GM12865 (cell line): ENCODE results near the gene MYL11.
"Not testable (repeated sequence)": the region's sequence is repeated elsewhere in the genome, so short reads cannot be mapped to it uniquely, and the experiment has no call there.

Experiments
- DNase-seq: peaks from one replicate; pipeline ENCODE4 v3.0.0; 2010; ENCODE audit warnings: low read depth
- H3K4me3 ChIP-seq: 2 replicates; pipeline ENCODE4 v1.5.1; 2011; ENCODE audit warnings: mild to moderate bottlenecking, low read depth, low read length, control low read depth
- TF ChIP-seq, protein P1 (sequence below): IDR thresholded peaks from 2 replicates; pipeline ENCODE4 v1.5.1; 2011; ENCODE audit warnings: low read length, control low read depth, low read depth, inconsistent platforms; ENCODE audit not compliant: insufficient read depth; ENCODE audit errors: missing control alignments

The MYL11 gene

DNA sequence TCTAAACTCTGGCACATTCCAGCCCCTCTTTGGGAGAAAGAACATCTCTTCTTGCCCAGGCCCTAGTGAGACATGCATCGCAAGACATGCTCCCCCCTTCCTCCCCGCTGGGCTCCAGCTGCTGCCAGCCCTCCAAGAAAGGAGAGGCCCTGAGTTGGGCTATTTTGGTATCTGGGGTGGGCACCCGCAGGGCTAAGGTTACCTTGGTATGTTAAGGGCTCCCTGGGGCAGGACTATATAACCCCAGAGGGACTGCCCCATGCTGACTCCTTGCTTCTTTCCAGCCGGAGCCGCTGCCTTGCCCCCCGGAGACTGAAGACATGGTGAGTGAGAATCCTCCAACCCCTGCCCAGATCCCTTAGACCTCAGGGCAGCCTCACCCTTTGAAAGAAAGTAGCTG, at the start of gene MYL11:
TSS of gene MYL11 (plus strand) at position 265 of the 400 bp plus-strand sequence. CDS start at position 321, 56 bp downstream.
- H3K4me3 ChIP-seq: no peak within 1 kb of the TSS
- TF ChIP-seq, protein P1, sequence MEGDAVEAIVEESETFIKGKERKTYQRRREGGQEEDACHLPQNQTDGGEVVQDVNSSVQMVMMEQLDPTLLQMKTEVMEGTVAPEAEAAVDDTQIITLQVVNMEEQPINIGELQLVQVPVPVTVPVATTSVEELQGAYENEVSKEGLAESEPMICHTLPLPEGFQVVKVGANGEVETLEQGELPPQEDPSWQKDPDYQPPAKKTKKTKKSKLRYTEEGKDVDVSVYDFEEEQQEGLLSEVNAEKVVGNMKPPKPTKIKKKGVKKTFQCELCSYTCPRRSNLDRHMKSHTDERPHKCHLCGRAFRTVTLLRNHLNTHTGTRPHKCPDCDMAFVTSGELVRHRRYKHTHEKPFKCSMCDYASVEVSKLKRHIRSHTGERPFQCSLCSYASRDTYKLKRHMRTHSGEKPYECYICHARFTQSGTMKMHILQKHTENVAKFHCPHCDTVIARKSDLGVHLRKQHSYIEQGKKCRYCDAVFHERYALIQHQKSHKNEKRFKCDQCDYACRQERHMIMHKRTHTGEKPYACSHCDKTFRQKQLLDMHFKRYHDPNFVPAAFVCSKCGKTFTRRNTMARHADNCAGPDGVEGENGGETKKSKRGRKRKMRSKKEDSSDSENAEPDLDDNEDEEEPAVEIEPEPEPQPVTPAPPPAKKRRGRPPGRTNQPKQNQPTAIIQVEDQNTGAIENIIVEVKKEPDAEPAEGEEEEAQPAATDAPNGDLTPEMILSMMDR: no peak
- DNase-seq: no peak

DNA sequence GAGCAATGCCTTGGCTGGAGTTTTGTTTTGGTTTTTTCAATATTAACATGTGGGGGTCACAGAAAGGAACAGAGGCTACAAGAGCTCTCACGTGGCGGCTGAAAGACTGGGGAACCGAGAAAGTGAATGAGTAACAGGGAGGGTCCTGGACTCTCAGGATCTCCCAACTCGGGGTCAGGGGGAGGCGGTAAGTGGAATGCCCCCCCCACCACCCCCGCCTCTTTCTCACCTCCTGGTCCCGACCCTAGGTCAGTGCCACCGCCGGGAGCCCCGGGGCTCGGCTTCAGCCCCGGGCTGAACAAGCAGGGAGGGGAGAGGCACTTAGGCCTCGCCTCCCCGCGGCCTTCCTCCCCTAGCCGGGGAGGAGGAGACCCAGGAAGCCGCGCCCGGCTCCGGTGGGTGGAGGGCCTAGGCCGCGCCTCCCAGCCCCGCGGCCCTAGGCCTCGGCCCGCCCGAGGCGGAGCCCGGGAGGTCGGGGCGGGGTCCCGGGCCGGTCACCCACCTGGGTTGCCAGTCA, 40.1 kb upstream of the MYL11 start:
- peak overlapping the region; percentile 73 for H3K4me3 ChIP-seq
- peak; percentile 89 for DNase-seq

DNA sequence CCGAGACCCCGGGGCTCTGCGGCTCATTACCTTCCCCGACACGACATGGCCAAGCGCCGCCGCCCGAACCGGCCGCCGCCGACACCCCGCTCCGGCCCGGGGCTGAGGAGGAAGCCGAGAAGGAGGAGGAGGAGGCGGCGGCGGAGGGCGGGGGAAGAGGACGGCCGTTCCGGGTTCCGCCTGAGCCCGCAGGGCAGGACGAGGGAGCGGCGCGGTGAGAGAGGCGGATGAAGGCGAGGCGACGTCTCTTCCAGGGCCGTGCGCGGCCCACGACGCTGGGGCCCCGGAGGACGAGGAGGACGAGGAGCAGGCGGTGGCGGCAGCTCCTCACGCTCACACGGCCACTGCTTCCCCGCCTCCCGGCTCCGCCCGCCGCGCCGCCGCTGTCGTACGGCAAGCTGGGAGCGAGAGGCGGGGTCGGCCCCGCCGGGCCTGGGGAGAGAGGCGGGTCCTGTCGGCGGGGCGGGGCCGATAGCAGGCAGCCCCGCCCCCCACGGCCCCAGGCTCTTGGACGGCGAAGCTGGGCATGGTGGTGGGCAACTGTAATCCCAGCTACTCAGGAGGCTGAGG, 39.5 kb upstream of the MYL11 start:
- peak; percentile 85 for DNase-seq
- H3K4me3 ChIP-seq: peak overlapping the region; percentile 73

DNA sequence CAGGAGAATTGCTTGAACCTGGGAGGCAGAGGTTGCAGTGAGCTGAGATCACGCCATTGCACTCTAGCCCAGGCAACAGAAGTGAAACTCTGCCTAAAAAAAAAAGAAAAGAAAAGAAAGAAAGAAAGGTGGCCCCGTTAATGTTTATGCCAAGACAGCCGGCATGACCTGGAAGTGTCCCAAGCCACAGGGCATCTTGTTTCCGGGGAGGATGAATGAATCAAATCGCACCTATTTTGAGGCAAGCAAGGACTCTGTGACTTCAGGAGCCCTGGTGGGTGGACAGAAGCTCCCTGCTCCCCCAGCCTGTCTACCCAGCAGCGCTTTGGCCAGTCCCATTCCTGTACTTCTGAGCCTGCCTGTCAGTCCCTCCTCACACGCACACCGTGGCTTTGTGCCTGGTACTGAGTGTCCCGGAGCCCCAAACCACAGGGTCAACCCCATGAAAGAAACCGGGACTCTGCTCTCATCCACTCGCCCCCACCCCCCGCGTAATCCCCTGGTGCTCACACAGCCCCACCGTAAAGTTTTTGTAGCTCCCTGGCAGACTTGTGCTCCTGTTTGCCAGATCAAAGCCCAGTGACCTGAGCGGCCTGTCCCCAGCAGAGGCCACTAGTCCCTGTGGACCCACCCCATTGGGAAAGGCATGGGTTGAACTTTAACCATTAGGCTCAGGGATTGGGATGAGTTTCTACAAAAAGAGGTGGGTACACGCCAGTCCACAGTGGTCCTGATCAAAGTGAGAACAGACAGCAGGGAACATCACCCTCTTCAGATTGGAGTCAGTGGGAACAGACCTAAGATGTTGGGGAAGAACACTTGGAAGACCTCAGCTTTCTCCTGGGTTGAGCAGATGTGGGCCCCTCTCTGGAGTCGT, 38.8 kb upstream of the MYL11 start:
- H3K4me3 ChIP-seq: peak overlapping the region; percentile 73

DNA sequence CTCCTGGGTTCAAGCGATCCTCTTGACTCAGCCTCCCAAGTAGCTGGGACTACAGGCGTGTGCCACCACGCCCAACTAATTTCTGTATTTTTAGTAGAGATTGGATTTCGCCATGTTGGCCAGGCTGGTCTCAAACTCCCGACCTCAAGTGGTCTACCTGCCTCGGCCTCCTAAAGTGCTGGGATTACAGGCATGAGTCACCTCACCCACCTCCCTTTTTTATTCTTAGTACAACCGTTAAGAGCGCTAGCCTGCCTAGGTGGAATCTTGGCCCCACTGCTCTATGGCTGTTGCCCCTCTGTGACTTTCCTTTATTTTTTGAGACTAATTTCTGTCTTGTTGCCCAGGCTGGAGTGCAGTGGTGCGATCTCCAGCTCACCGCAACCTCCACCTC, 36.6 kb upstream of the MYL11 start:
- not testable (repeated sequence) for DNase-seq, H3K4me3 ChIP-seq

More for the DNA sequence above, 38.8 kb upstream of the MYL11 start:
- DNase-seq: peak; percentile 45
- TF ChIP-seq, protein P1: no peak

DNA sequence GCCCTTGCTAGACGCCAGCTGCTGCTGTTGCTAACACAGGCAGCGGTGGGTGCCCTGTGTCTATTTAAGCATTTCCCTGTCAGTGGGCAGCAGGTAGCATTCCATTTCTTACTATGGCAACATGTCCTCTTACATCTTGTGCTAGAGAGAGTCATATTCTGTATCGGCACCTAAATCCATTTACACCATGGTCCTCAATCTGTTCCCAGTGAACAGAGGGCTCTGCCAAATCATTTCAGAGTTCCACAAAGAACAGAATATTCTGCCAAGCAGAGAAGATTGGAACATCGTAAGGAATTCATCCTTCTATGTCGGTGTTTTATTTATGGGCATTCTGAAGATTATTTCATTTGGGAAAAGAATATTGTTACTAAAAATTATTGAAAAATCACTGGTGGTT, 35.9 kb upstream of the MYL11 start:
- DNase-seq, H3K4me3 ChIP-seq: not testable (repeated sequence)

- DNase-seq: no peak
- H3K4me3 ChIP-seq: no peak overlapping the region
- TF ChIP-seq, protein P1: no peak
Observed at GRCh38 chr16:30340621-30341020, 34.0 kb upstream of the MYL11 start.

- DNase-seq, H3K4me3 ChIP-seq: not testable (repeated sequence)
Observed at GRCh38 chr16:30341971-30342370, 32.6 kb upstream of the MYL11 start.

DNA sequence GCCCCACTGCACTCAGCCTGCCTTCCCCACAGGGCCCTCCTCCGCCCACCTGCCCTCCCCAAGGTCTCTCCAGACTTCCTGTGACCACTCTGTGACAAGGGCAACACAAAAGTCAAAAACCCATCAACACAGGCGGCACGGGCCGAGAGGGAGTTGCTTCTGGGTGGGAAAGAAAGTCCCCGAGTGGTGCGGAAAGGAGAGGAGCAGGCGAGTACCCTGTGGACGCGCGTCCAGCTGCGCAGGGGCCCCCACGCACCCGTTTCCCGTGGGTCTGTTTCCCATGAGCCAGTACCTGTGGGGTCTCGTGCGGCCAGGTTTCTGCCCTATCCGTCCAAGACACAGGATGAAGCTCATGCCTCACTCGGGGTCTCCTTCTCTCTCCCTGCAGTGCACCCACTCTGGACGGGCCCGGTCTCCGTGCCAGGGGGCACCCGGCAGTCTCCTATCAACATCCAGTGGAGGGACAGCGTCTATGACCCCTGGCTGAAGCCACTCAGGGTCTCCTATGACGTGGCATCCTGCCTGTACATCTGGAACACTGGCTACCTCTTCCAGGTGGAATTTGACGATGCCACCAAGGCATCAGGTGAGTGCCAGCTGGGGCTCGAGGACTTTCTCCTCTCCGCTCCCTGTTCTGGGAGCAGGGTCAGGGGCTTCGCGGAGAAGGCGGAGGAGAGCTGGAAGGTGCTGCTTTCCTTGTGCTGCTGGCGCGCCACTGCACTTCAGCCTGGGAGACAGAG, 31.7 kb upstream of the MYL11 start:
- no peak for DNase-seq
- TF ChIP-seq, protein P1: no peak
- H3K4me3 ChIP-seq: no peak overlapping the region

DNA sequence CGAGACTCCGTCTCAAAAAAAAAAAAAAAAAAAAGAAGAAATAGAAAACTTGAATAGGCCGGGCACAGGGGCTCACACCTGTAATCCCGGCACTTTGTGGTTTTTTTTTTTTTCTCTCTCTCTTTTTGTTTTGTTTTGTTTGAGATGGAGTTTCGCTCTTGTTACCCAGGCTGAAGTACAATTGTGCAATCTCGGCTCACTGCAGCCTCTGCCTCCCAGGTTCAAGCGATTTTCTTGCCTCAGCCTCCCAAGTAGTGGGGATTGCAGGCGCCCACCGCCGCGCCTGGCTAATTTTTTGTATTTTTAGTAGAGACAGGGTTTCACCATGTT, 31.1 kb upstream of the MYL11 start:
- not testable (repeated sequence) for DNase-seq, H3K4me3 ChIP-seq
